ENCODE data around the gene SLAIN2. TPM values are rescaled to one million over a fixed set of nuclear protein-coding genes. Genes with fewer than 3 reads are reported as not detected.

SLAIN2 gene
- 23.3 and 32.2 TPM in 2 replicates for total RNA-seq (2012; rRNA removed)
- 42.3 and 53.0 TPM in 2 replicates for polyA plus RNA-seq (2012; rRNA removed)
- polyA plus RNA-seq (2012; cell fraction: cytosol; rRNA removed) = 17.1 and 18.7 TPM in 2 replicates
- polyA plus RNA-seq (2012; cell fraction: nucleus; rRNA removed; ENCODE audit: low replicate concordance) = 11.2 and 44.3 TPM in 2 replicates
- percentile 88 among the genes with signal in this experiment for Bru-seq, nascent RNA
- percentile 86 among the genes with signal in this experiment for BruChase-seq, experiment 1, labeled RNA remaining after a 6-hour chase
- BruChase-seq, experiment 2, labeled RNA remaining after a 2-hour chase = percentile 91 among the genes with signal in this experiment
- long read RNA-seq, full-length matches to known transcripts = 14 of 62 reads
- long read RNA-seq, partial matches to known transcripts = 16 of 62 reads
- long read RNA-seq, other reads (novel, unspliced or antisense) = 32 of 62 reads

GRCh38 chr4:48340965-48341775 is at the start of gene SLAIN2:
SLAIN2 (plus strand) TSS chr4:48341529; CDS start chr4:48341740, 211 bp downstream.
- Histone ChIP-seq H3K27ac (ENCODE audit: insufficient read depth, low read length) (peak within 1 kb of the TSS; percentile 87), H3K27me3 (ENCODE audit: control insufficient read depth, insufficient read depth, low read length) (no peaks in the 10 kb centered on the region), H2AFZ (replicated peaks; ENCODE audit: low read length, poor library complexity) (peak within 1 kb of the TSS; percentile 95), H4K91ac (ENCODE audit: insufficient read depth, low read depth, low read length) (peak within 1 kb of the TSS; percentile 69), H3K9me3 (ENCODE audit: control insufficient read depth, insufficient read depth, low read length) (no peaks in the 10 kb centered on the region), H4K8ac (ENCODE audit: low read depth in 2 of 2, low read length in 2 of 2) (peak within 1 kb of the TSS; percentile 60 to 88), H3K36me3 (ENCODE audit: control insufficient read depth, insufficient read depth, low read length) (no peaks in the 10 kb centered on the region), H3K23ac (ENCODE audit: low read depth, low read length) (peak within 1 kb of the TSS; percentile 98), H2BK120ac (ENCODE audit: low read depth, low read length) (peak within 1 kb of the TSS; percentile 32), H2AK9ac (replicated peaks; ENCODE audit: low read depth, low read length, poor library complexity) (peak within 1 kb of the TSS; percentile 75), H3K18ac (ENCODE audit: low read depth, low read length) (peak within 1 kb of the TSS; percentile 82), H2BK15ac (ENCODE audit: low read depth, low read length) (peak within 1 kb of the TSS; percentile 72), H2AK5ac (ENCODE audit: low read depth, low read length) (peak within 1 kb of the TSS; percentile 71), H4K20me1 (ENCODE audit: insufficient read depth, low read length) (peaks cover 36% of the 10 kb centered on the region), H3K4me1 (ENCODE audit: control insufficient read depth, insufficient read depth, low read length) (peaks cover 5% of the 10 kb centered on the region; the same call in 1 of the 2 replicates), H3K9me1 (ENCODE audit: insufficient read depth, low read length) (peaks cover 6% of the 10 kb centered on the region; the same call in 1 of the 2 replicates), H3K14ac (replicated peaks; ENCODE audit: low read depth, low read length) (peak within 1 kb of the TSS; percentile 90), H3K4ac (ENCODE audit: low read depth, low read length) (peak within 1 kb of the TSS; percentile 93), H3K4me2 (ENCODE audit: low read depth, low read length) (peak within 1 kb of the TSS; percentile 98), H4K5ac (ENCODE audit: low read depth, low read length) (peak within 1 kb of the TSS; percentile 67), H3K56ac (ENCODE audit: extremely low read depth, insufficient read depth, low read length) (peak within 1 kb of the TSS; percentile 96), H2BK20ac (ENCODE audit: low read depth, low read length) (no peak within 1 kb of the TSS), H3K4me3 (ENCODE audit: insufficient read depth, low read depth, low read length) (peak within 1 kb of the TSS; percentile 90), H2BK5ac (ENCODE audit: low read depth, low read length, poor library complexity, severe bottlenecking) (peak within 1 kb of the TSS; percentile 88), H3K9ac (ENCODE audit: low read depth, low read length) (peak within 1 kb of the TSS; percentile 93), H3K79me1 (ENCODE audit: low read depth in 1 of 2, low read length in 2 of 2) (peaks cover 14 to 45% of the 10 kb centered on the region in 2 experiments)
- dilution Hi-C loops (cut with HindIII; ENCODE audit: low sequenced_read_pairs, unreplicated experiment) (no loop called here), intact Hi-C loops (cut with micrococcal nuclease) (no loop called here), in situ Hi-C loops (cut with MboI; ENCODE audit: low sequenced_read_pairs) (no loop called here)
- TSS peak; percentile 59 for BruUV-seq (replicated peaks)
- no peak for TF ChIP-seq ELK1 (IDR thresholded peaks at IDR 0.05; ENCODE audit: borderline replicate concordance, low read depth, low read length)
- peak; percentile 96 for TF ChIP-seq POLR2A (IDR thresholded peaks at IDR 0.05; ENCODE audit: low read depth, low read length)
- no peak; the same call in 1 of the 2 replicates for TF ChIP-seq MXI1 (IDR thresholded peaks at IDR 0.05; ENCODE audit: borderline replicate concordance, low read depth, low read length)
- 0 out of 2 replicates have a peak, but pooled peaks have one; percentile 23 for TF ChIP-seq SMC3 (IDR thresholded peaks at IDR 0.05; ENCODE audit: low read depth, low read length)
- TF ChIP-seq CTCF (conservative IDR thresholded peaks at IDR 0.05; ENCODE audit: low read depth, low read length) = peak; percentile 46; the same call in 1 of the 2 replicates
- peak; percentile 32; the same call in 1 of the 2 replicates for TF ChIP-seq RAD21 (IDR thresholded peaks at IDR 0.05; ENCODE audit: low read length)
- TF ChIP-seq MAFK (IDR thresholded peaks at IDR 0.05; ENCODE audit: low read depth, low read length) = 0 out of 2 replicates have a peak, but pooled peaks have one; percentile 14
- TF ChIP-seq MAZ (IDR thresholded peaks at IDR 0.05; ENCODE audit: borderline replicate concordance, low read depth, low read length) = peak; percentile 95
- CTCF ChIA-PET = no interaction called here
- WGBS, 2 experiments (ENCODE audit: extremely low coverage in 2 of 2, insufficient read length in 1 of 2) = 0% methylated on average over 10 of the region's 89 CpGs; no CpG with 5 or more reads in 1 of the 2 experiments
- ATAC-seq (ENCODE audit: low read depth) (peak; percentile 88), DNase-seq (peak; percentile 97)
- POLR2A ChIA-PET (ENCODE audit: unreplicated experiment) = interaction anchor here (0.6 to 0.8 kb wide), 6 partner anchors 12 to 664 kb away, joined by 4 to 11 read pairs (median 8); no protein-coding TSS in a partner anchor
